ENCODE data around the gene RPL10. TPM values are rescaled to one million over a fixed set of nuclear protein-coding genes. Genes with fewer than 3 reads are reported as not detected.
A peak's percentile ranks its signal among the peaks of the same experiment; 100 is the strongest.

The RPL10 gene
- total RNA-seq, 1 donor from 2014 or later: 1,850 TPM

DNA sequence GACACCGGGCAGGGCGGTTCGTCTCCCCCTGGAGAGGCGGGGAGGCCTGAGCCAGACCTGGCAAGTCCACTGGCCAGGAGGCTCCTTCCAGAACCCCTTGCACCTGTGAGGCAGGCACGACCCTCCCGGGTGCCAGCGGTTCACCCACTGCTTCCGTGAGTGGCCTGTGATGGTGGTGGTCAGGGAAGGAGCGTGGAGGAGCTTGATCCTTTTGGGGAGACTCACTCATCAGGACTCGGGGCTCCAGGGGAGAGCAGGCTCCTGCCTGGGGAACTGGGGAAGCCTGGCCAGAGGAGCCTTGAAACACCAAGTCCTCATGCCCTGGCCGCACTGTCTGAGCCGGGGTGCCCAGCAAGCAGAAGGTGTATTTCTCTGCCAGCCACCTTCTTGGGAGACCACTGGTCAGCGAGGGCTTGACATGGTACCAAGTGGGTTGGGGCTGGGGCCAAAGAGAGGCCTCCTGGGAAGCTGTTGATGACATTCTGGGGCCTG is 46.6 kb downstream of the RPL10 start:
- DNase-seq: no peak
- H3K9me3 ChIP-seq (replicated peaks): no peaks in the 10 kb centered on the region
- intact Hi-C loops (cut with micrococcal nuclease): no loop called here
- TF ChIP-seq, protein P1, sequence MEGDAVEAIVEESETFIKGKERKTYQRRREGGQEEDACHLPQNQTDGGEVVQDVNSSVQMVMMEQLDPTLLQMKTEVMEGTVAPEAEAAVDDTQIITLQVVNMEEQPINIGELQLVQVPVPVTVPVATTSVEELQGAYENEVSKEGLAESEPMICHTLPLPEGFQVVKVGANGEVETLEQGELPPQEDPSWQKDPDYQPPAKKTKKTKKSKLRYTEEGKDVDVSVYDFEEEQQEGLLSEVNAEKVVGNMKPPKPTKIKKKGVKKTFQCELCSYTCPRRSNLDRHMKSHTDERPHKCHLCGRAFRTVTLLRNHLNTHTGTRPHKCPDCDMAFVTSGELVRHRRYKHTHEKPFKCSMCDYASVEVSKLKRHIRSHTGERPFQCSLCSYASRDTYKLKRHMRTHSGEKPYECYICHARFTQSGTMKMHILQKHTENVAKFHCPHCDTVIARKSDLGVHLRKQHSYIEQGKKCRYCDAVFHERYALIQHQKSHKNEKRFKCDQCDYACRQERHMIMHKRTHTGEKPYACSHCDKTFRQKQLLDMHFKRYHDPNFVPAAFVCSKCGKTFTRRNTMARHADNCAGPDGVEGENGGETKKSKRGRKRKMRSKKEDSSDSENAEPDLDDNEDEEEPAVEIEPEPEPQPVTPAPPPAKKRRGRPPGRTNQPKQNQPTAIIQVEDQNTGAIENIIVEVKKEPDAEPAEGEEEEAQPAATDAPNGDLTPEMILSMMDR (IDR thresholded peaks at IDR 0.05; ENCODE audit: borderline replicate concordance): no peak
- peaks cover 47% of the 10 kb centered on the region for H3K36me3 ChIP-seq
- peak overlapping the region; percentile 75 for H3K4me3 ChIP-seq
- no peaks in the 10 kb centered on the region for H3K27me3 ChIP-seq (ENCODE audit: low read depth)
- peak overlapping the region; percentile 86 for H3K27ac ChIP-seq (replicated peaks)
- H3K4me1 ChIP-seq: peaks cover 22% of the 10 kb centered on the region

DNA sequence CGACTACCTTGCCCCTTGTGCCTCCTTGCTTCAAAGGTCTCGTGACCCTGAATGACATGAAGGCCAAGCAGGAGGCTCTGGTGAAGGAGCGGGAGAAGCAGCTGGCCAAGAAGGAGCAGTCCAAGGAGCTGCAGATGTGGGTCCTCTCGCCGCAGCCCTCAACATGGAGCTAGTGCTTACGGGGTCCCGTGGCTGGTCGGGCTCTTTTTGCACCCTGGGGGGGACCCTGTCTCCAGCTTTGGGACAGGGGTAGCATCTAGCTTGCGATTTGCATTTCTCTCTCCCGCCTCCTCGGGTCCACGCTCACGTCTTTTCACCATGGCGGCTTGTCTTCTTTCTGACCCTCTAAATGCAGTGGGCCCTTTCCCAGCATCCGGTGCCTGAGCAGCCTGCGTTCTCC is 47.6 kb downstream of the RPL10 start:
- TF ChIP-seq, protein P1 (IDR thresholded peaks at IDR 0.05; ENCODE audit: borderline replicate concordance): no peak
- DNase-seq: no peak
- H3K4me3 ChIP-seq: no peak overlapping the region
- no peak overlapping the region for H3K27ac ChIP-seq (replicated peaks)
- no peaks in the 10 kb centered on the region for H3K9me3 ChIP-seq (replicated peaks)
- peaks cover 22% of the 10 kb centered on the region for H3K4me1 ChIP-seq
- peaks cover 48% of the 10 kb centered on the region for H3K36me3 ChIP-seq
- no peaks in the 10 kb centered on the region for H3K27me3 ChIP-seq (ENCODE audit: low read depth)
- intact Hi-C loops (cut with micrococcal nuclease): no loop called here

DNA sequence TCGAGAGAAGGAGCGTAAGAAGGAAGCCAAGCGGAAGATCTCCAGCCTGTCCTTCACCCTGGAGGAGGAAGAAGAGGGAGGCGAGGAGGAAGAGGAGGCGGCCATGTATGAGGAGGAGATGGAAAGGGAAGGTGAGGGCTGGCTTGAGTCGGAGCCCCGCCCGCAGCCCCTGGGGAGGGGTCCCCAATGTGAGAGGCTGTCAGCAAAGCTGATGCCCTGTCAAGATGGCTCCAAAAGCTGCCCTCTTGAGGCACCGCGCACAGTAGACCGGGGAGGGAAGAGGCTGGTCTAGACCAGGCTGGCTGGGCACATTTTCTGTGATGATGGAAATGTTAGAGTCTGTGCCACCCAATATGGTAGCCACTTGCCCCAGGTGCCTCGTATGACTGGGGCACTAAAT is 48.3 kb downstream of the RPL10 start:
- intact Hi-C loops (cut with micrococcal nuclease): no loop called here
- DNase-seq: no peak

DNA sequence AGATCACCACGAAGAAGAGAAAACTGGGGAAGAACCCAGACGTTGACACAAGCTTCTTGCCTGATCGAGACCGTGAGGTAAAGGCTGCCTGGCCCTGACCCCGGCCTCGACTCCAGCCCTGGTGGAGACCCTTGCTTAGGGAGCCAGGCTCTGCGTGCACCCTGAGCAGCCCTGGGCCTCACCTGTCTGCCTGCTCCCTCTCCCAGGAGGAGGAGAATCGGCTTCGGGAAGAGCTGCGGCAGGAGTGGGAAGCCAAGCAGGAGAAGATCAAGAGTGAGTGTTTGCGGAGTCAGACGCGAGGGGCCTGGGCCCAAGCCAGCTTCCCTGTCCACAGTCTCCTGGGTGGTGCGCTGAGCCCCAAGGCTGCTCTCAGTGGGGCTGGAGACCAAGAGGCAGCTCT is 50.3 kb downstream of the RPL10 start:
- TF ChIP-seq, protein P1 (IDR thresholded peaks at IDR 0.05; ENCODE audit: borderline replicate concordance): no peak
- H3K4me1 ChIP-seq: peaks cover 20% of the 10 kb centered on the region
- intact Hi-C loops (cut with micrococcal nuclease): no loop called here
- H3K36me3 ChIP-seq: peaks cover 32% of the 10 kb centered on the region
- no peak overlapping the region for H3K27ac ChIP-seq (replicated peaks)
- H3K27me3 ChIP-seq (ENCODE audit: low read depth): no peaks in the 10 kb centered on the region
- no peak for DNase-seq
- no peaks in the 10 kb centered on the region for H3K9me3 ChIP-seq (replicated peaks)
- no peak overlapping the region for H3K4me3 ChIP-seq

More for the DNA sequence above, 48.3 kb downstream of the RPL10 start:
- TF ChIP-seq, protein P1 (IDR thresholded peaks at IDR 0.05; ENCODE audit: borderline replicate concordance): no peak
- H3K4me1 ChIP-seq: peaks cover 22% of the 10 kb centered on the region
- no peak overlapping the region for H3K4me3 ChIP-seq
- peaks cover 44% of the 10 kb centered on the region for H3K36me3 ChIP-seq
- no peak overlapping the region for H3K27ac ChIP-seq (replicated peaks)
- no peaks in the 10 kb centered on the region for H3K9me3 ChIP-seq (replicated peaks)
- H3K27me3 ChIP-seq (ENCODE audit: low read depth): no peaks in the 10 kb centered on the region

DNA sequence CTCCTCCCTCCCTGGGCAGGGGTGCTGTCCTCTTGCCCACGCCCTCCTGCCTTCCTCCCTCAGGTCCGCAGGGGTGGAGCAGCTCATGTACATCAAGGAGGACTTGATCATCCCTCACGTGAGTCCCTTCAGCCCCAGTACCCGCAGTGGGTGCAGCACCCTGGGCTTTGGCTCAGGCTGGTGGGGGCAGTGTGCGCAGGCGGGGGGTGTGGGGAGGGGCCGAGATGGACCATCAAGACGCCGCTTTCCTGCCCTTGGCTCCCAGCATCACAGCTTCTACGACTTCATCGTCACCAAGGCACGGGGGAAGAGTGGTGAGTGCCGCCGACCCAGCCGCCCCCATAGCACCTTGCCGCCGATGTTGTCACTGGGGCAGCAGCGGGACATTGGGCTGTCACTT is 51.4 kb downstream of the RPL10 start:
- intact Hi-C loops (cut with micrococcal nuclease): no loop called here

More for the DNA sequence above, 51.4 kb downstream of the RPL10 start:
- no peak overlapping the region for H3K4me3 ChIP-seq
- H3K27ac ChIP-seq (replicated peaks): no peak overlapping the region
- H3K9me3 ChIP-seq (replicated peaks): no peaks in the 10 kb centered on the region
- H3K27me3 ChIP-seq (ENCODE audit: low read depth): no peaks in the 10 kb centered on the region
- H3K4me1 ChIP-seq: peaks cover 13% of the 10 kb centered on the region
- peaks cover 32% of the 10 kb centered on the region for H3K36me3 ChIP-seq
- TF ChIP-seq, protein P1 (IDR thresholded peaks at IDR 0.05; ENCODE audit: borderline replicate concordance): no peak
- no peak for DNase-seq
